SK-N-SH treated with all-trans-retinoic acid at 6 μM for 48 hours (cell line): Measurements from ENCODE around the gene HSPA12A.

Experiments
- CSRNP3 ChIP-seq: fragments of 250-450 bp; sonication (Bioruptor Pico); IDR thresholded peaks from 2 replicates; pipeline ENCODE4 v1.5.1; 2021; ENCODE audit warnings: mild to moderate bottlenecking, moderate library complexity
- SNAI2 ChIP-seq: fragments of 250-450 bp; sonication (Bioruptor Pico); IDR thresholded peaks from 2 replicates; pipeline ENCODE4 v1.5.0; 2020; ENCODE audit warnings: mild to moderate bottlenecking, moderate library complexity
- TCF4 ChIP-seq: fragments of 250-450 bp; sonication (Bioruptor Pico); IDR thresholded peaks from 2 replicates; pipeline ENCODE4 v1.8.0; 2021; ENCODE audit warnings: mild to moderate bottlenecking, moderate library complexity, borderline replicate concordance
- ZFP30 ChIP-seq: fragments of 450-650 bp; formaldehyde crosslinking; IDR thresholded peaks from 2 replicates; pipeline ENCODE4 v1.5.0; 2022; ENCODE audit warnings: mild to moderate bottlenecking, moderate library complexity
- ZNF70 ChIP-seq: fragments of 450-650 bp; formaldehyde crosslinking; IDR thresholded peaks from 2 replicates; pipeline ENCODE4 v1.5.0; 2020; ENCODE audit warnings: mild to moderate bottlenecking, moderate library complexity

DNA sequence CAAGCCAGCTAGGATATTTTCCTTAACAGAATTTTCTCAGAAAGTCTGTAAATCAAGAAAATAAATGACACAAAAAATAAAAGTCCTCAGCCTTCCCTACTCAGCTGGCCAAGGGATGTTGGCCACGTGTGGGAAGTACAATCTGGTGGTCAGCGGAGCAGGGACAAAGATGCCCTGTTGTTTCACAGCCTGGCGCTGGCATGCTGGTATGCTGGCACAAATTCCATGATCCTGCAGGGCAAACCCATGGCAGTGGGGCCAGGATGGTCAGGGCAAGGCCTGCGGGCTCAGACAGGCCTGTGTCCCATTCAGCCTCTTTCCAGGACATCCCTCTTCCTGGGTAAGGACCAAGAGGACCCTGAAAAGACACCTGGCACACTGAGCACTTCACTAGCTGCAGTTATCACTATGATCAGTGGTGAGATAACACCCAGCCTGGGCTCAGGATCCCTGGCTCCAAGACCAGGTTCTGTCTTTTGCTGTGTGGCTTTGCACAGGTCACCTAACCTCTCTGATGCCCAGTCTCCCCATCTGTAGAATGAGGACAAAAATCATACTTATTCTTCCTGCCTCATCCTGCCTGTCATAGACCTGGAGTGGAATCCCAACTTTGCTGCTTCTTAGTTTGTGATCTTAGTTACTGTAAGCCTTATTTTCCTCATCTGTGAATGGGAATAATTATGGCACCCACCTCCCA is 10.8 kb upstream of the HSPA12A start:
- TF ChIP-seq CSRNP3 (no peak), ZFP30 (CRISPR knock-in tag) (no peak), TCF4 (no peak), SNAI2 (CRISPR knock-in tag) (no peak), ZNF70 (CRISPR knock-in tag) (no peak)
